Measurements from ENCODE around the gene DOCK7. TPM values are rescaled to one million over a fixed set of nuclear protein-coding genes. Genes with fewer than 3 reads are reported as not detected.
"Not testable (repeated sequence)": the region's sequence is repeated elsewhere in the genome, so short reads cannot be mapped to it uniquely, and the experiment has no call there.

DOCK7 gene
- total and polyA plus RNA-seq, 2 donors: 14.2 to 139 TPM

DNA sequence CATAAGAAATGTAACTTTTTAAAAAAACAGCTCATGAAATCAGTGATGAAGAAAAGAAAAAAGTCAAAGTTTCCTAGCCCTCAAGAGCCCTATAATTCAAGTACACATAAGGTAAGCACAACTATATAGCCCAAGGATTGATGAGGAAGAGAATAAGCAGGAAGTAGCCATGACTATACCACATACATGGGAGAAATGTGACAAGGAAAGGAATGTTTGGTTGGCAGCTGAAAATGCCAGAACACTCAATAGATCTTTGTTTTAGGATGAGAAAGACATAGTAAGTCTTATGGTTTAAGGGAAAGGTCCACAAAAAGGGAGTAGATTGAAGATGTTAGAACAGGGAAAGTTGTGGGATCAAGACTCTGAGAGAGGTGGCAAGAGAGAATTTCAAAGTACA, 5.7 kb downstream of the DOCK7 start:
- no peaks in the 10 kb centered on the region for H3K36me3 ChIP-seq (ENCODE audit: insufficient read depth)
- no peaks in the 10 kb centered on the region for H3K4me1 ChIP-seq (ENCODE audit: insufficient read depth)
- DNase-seq (ENCODE audit: extremely low spot score): no peak
- H3K4me3 ChIP-seq (ENCODE audit: low read depth, low read length): no peak overlapping the region
- H3K27ac ChIP-seq (ENCODE audit: low read depth): no peak overlapping the region

DNA sequence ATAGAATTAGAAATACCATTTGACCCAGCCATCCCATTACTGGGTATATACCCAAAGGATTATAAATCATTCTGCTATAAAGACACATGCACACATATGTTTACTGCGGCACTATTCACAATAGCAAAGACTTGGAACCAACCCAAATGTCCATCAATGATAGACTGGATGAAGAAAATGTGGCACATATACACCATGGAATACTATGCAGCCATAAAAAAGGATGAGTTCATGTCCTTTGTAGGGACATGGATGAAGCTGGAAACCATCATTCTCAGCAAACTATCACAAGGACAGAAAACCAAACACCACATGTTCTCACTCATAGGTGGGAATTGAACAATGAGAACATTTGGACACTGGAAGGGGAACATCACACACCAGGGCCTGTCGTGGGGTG, 7.2 kb downstream of the DOCK7 start:
- H3K4me3 ChIP-seq (ENCODE audit: low read depth, low read length); DNase-seq (ENCODE audit: extremely low spot score); H3K27ac ChIP-seq (ENCODE audit: low read depth); H3K36me3 ChIP-seq (ENCODE audit: insufficient read depth); H3K4me1 ChIP-seq (ENCODE audit: insufficient read depth): not testable (repeated sequence)
- 82% methylated on average over 2 of the region's 2 CpGs for WGBS

DNA sequence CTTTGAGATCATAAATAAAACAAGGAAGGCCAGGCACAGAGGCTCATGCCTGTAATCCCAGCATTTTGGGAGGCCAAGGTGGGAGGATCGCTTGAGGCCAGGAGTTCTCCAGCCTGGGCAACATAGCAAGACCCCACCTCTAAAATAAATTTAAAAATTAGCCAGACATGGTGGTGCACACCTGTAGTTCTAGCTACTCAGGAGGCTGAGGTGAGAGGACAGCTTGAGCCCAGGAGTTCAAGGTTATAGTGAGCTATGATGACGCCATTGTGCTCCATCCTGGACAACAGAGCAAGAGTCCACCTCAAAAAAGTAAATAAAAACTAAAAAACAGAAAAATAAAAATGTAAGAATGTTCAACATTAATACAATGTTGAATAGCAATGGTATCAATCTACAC, 10.4 kb downstream of the DOCK7 start:
- DNase-seq (ENCODE audit: extremely low spot score); H3K36me3 ChIP-seq (ENCODE audit: insufficient read depth); H3K27ac ChIP-seq (ENCODE audit: low read depth); H3K4me1 ChIP-seq (ENCODE audit: insufficient read depth); H3K4me3 ChIP-seq (ENCODE audit: low read depth, low read length): not testable (repeated sequence)
- WGBS: 98% methylated on average over 2 of the region's 2 CpGs

GRCh38 chr1:62676611-62677356, 11.4 kb downstream of the DOCK7 start:
- no peak overlapping the region for H3K4me3 ChIP-seq (ENCODE audit: low read depth, low read length)
- H3K27ac ChIP-seq (ENCODE audit: low read depth): no peak overlapping the region
- no peak for DNase-seq (ENCODE audit: extremely low spot score)
- WGBS: 86% methylated on average over 2 of the region's 2 CpGs
- H3K4me1 ChIP-seq (ENCODE audit: insufficient read depth): no peaks in the 10 kb centered on the region
- no peaks in the 10 kb centered on the region for H3K36me3 ChIP-seq (ENCODE audit: insufficient read depth)

DNA sequence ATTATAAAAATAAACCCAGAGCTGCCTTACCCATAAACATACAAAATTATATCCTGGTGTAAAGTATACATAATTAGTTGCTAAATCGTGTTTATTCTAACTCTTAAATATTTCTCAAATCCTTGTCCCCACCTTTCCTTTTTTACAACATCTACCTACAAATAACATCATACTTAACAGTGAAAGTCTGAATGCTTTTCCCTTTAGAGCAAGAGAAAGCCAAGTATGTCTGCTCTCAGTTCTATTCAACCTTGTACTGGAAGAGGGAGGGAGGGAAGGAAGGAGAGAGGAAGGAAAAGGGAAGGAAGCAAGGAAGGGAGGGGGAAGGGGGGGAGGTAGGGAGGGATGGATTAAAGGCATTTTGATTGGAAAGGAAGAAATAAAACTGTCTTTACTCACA, 14.6 kb downstream of the DOCK7 start:
- no peaks in the 10 kb centered on the region for H3K4me1 ChIP-seq (ENCODE audit: insufficient read depth)
- no peak overlapping the region for H3K4me3 ChIP-seq (ENCODE audit: low read depth, low read length)
- DNase-seq (ENCODE audit: extremely low spot score): no peak
- 59% methylated on average over 1 of the region's 1 CpG for WGBS
- H3K36me3 ChIP-seq (ENCODE audit: insufficient read depth): no peaks in the 10 kb centered on the region
- no peak overlapping the region for H3K27ac ChIP-seq (ENCODE audit: low read depth)

DNA sequence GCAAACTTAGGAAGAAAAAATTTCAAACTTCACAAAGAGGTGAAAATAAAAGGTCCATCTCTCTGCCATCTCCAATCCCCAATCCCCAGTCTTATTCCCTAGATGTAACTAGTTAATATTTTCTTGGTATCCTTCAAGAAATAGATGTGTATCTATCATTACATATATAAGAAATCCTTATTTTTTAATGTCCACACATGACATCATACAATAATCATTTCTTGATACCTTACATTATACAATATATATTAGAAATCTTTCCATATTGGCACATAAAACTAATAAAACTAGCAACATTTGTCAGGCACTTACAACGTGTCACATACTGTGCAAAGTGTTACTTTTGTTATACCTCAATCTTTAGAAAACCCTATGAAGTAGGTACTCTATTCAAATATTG, 16.2 kb downstream of the DOCK7 start:
- Histone ChIP-seq H3K4me3 (ENCODE audit: low read depth, low read length) (no peak overlapping the region), H3K27ac (ENCODE audit: low read depth) (no peak overlapping the region), H3K4me1 (ENCODE audit: insufficient read depth) (no peaks in the 10 kb centered on the region), H3K36me3 (ENCODE audit: insufficient read depth) (no peaks in the 10 kb centered on the region)
- DNase-seq (ENCODE audit: extremely low spot score): no peak
- 60% methylated on average over 1 of the region's 1 CpG for WGBS

DNA sequence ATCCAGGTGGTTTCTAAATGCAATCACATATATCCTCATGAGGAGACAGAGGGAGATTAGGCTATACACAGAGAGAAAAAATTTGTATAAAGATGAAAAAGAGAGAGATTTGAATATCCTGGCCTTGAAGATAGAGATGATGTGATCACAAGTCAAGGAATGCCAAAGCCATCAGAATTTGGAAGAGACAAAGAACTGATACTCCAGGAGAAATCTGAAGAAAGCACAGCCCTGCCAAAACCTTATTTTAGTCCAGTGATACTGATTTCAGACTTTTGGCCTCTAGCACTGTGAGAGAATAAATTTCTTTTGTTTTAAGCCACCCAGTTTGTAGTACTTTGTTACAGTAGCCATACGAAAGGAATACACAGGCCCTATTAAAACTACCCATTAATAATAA, 33.4 kb downstream of the DOCK7 start:
- Histone ChIP-seq H3K36me3 (ENCODE audit: insufficient read depth) (no peaks in the 10 kb centered on the region), H3K4me3 (ENCODE audit: low read depth, low read length) (no peak overlapping the region), H3K4me1 (ENCODE audit: insufficient read depth) (no peaks in the 10 kb centered on the region), H3K27ac (ENCODE audit: low read depth) (no peak overlapping the region)
- no peak for DNase-seq (ENCODE audit: extremely low spot score)
- 59% methylated on average over 1 of the region's 1 CpG for WGBS

GRCh38 chr1:62652387-62652786, 35.8 kb downstream of the DOCK7 start:
- Histone ChIP-seq H3K36me3 (ENCODE audit: insufficient read depth) (no peaks in the 10 kb centered on the region), H3K4me1 (ENCODE audit: insufficient read depth) (no peaks in the 10 kb centered on the region), H3K4me3 (ENCODE audit: low read depth, low read length) (no peak overlapping the region), H3K27ac (ENCODE audit: low read depth) (no peak overlapping the region)
- no peak for DNase-seq (ENCODE audit: extremely low spot score)

DNA sequence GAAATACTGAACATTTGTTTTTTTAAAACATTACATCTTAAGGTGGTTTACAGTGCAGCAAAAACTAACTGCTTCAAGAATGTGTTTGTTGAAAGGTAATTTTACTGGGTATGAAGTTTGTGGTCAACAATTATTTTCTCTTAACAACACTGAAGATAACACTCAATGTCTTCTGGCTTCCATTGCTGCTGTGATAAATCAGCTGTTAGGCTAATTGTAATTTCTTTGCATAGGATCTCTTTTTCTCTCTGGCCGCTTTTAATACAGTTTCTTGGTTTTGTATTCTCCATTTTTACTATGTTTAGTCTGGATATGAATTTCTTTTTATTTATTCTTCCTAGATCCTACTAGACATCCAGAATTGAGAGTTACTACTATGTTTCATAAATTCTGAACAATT, 44.9 kb downstream of the DOCK7 start:
- Histone ChIP-seq H3K4me3 (ENCODE audit: low read depth, low read length) (no peak overlapping the region), H3K4me1 (ENCODE audit: insufficient read depth) (no peaks in the 10 kb centered on the region), H3K36me3 (ENCODE audit: insufficient read depth) (peaks cover 4% of the 10 kb centered on the region), H3K27ac (ENCODE audit: low read depth) (no peak overlapping the region)
- 100% methylated on average over 1 of the region's 1 CpG for WGBS
- DNase-seq (ENCODE audit: extremely low spot score): no peak

- H3K27ac ChIP-seq (ENCODE audit: low read depth): no peak overlapping the region
- H3K4me3 ChIP-seq (ENCODE audit: low read depth, low read length): no peak overlapping the region
- 93% methylated on average over 6 of the region's 6 CpGs for WGBS
- no peaks in the 10 kb centered on the region for H3K4me1 ChIP-seq (ENCODE audit: insufficient read depth)
- H3K36me3 ChIP-seq (ENCODE audit: insufficient read depth): peaks cover 2% of the 10 kb centered on the region
- DNase-seq (ENCODE audit: extremely low spot score): no peak
Measured at GRCh38 chr1:62637392-62638105, 50.6 kb downstream of the DOCK7 start.

- H3K36me3 ChIP-seq (ENCODE audit: insufficient read depth): no peaks in the 10 kb centered on the region
- WGBS: 90% methylated on average over 1 of the region's 1 CpG
Measured at GRCh38 chr1:62628506-62628905, 59.7 kb downstream of the DOCK7 start.

DNA sequence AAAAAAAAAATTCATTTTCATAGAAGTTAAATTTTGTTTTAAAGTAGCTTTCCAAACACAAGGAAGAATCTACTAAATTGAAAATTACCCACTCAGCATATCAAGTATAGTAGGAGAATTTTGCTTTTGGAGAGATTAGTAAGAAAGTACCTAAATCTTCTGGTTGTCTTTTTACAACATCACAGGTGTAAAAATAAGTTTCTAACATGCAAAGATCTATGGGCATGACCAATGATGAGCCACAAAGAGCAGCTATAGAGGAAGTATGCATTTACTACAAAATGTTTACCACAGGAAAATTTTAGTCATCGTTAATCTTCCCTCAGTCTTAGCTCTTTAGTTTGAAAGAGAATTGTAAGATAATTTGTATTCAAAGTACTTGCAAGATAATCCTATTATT, 62.8 kb downstream of the DOCK7 start:
- Histone ChIP-seq H3K27ac (ENCODE audit: low read depth) (no peak overlapping the region), H3K4me3 (ENCODE audit: low read depth, low read length) (no peak overlapping the region), H3K36me3 (ENCODE audit: insufficient read depth) (no peaks in the 10 kb centered on the region), H3K4me1 (ENCODE audit: insufficient read depth) (no peaks in the 10 kb centered on the region)
- WGBS: 53% methylated on average over 1 of the region's 1 CpG
- DNase-seq (ENCODE audit: extremely low spot score): no peak

More at GRCh38 chr1:62628506-62628905, 59.7 kb downstream of the DOCK7 start:
- Histone ChIP-seq H3K27ac (ENCODE audit: low read depth) (no peak overlapping the region), H3K4me3 (ENCODE audit: low read depth, low read length) (no peak overlapping the region), H3K4me1 (ENCODE audit: insufficient read depth) (no peaks in the 10 kb centered on the region)
- no peak for DNase-seq (ENCODE audit: extremely low spot score)

DNA sequence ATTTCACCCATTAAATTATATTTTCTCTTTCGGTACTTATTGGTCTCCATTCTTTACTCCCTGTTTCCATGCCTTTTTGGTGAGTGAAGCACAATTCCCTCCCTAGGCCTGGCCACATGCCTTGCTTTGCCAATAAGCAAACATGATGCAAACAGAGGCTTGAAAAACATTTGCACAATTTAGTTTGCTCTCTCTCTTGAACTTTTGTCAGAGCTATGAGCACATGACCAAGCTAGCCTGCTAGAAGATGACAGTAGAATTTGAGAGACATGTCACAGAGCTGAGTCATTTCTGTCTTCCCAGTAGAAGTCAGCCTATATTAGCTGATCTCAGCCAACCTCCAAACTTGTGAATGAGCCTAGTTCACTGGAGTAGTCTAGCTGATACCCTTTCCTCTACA, 66.3 kb downstream of the DOCK7 start:
- no peaks in the 10 kb centered on the region for H3K4me1 ChIP-seq (ENCODE audit: insufficient read depth)
- 95% methylated on average over 1 of the region's 1 CpG for WGBS
- H3K27ac ChIP-seq (ENCODE audit: low read depth): no peak overlapping the region
- no peak overlapping the region for H3K4me3 ChIP-seq (ENCODE audit: low read depth, low read length)
- no peaks in the 10 kb centered on the region for H3K36me3 ChIP-seq (ENCODE audit: insufficient read depth)
- no peak for DNase-seq (ENCODE audit: extremely low spot score)

DNA sequence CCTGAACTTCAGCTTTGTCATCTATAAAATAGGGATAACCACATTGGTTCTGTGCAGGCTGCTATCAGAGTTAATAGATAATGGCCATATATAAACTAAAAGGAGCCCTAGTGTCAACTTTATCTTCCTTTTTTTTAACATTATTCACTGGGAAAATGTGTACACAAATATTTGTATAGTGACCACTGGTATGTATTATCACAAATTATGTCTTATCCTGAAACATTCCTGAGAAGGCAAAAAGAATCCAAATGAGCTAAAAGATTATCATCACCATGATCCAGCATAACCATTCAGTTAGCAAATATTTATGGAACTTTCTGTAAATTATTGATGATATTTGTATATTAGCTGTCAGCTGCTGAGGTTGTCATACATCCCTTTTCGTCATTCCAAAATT, 74.3 kb downstream of the DOCK7 start:
- H3K4me1 ChIP-seq (ENCODE audit: insufficient read depth): no peaks in the 10 kb centered on the region
- WGBS: 92% methylated on average over 1 of the region's 1 CpG
- no peaks in the 10 kb centered on the region for H3K36me3 ChIP-seq (ENCODE audit: insufficient read depth)
- H3K4me3 ChIP-seq (ENCODE audit: low read depth, low read length): no peak overlapping the region
- no peak for DNase-seq (ENCODE audit: extremely low spot score)
- H3K27ac ChIP-seq (ENCODE audit: low read depth): no peak overlapping the region
